Activated CD4-positive, alpha-beta T cell treated with anti-CD3 and anti-CD28 coated beads, Interleukin-2, Interleukin-6, amounts not matched to agents 100 ng/mL and 50 ng/mL, durations not matched to agents 16 hours and 8 hours (primary cell): ENCODE results near the gene PFDN2.
A peak's percentile ranks its signal among the peaks of the same experiment; 100 is the strongest.
"Not testable (repeated sequence)": the region's sequence is repeated elsewhere in the genome, so short reads cannot be mapped to it uniquely, and the experiment has no call there.

Experiments used
- DNase-seq: peaks from one replicate; pipeline ENCODE4 v3.0.0-alpha.2; 2020

PFDN2 gene

DNA sequence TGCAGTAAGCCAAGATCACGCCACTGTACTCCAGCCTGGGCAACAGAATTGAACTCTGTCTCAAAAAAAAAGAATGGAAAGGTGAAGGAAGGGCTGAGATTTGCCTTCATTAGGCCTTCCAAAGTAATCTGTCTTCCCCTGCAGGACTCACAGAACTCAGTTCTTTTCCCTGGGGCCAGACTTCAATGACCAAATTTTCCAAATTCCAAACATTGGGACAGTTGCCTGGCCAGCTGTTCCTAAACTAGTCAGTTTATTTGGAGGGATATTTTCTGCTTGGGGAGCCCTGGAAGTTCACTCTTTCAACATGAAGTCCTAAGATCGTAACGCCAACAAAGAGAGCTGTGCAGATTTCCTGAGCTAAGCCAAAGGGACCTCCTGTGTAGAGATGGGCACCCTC lies 20.0 kb upstream of the PFDN2 start:
- no peak for DNase-seq

DNA sequence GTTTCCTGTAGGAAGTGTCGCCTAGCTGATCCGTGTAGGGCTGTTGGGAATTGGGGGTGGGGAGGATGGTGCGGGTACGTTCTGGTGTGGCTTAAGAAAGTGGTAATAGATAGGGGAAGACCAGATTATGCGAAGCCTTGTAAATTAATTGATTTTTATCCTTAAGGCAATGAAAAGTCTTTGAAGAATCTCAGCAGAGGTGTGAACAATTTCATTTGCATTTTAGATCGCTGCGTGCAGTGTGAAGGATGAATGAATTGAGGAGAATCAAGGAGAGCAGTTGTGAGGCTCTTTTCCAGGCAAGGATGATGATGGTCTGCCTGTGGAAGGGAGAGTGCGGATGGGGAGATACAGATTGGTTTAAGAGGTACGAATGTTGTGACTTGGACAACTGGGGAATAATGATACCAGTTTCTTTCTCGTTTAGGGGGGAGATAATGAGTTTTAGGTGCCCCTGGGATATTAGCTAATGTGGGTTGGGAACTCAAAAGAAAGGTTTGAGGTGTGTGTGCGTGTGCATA lies 15.4 kb upstream of the PFDN2 start:
- DNase-seq = no peak

DNA sequence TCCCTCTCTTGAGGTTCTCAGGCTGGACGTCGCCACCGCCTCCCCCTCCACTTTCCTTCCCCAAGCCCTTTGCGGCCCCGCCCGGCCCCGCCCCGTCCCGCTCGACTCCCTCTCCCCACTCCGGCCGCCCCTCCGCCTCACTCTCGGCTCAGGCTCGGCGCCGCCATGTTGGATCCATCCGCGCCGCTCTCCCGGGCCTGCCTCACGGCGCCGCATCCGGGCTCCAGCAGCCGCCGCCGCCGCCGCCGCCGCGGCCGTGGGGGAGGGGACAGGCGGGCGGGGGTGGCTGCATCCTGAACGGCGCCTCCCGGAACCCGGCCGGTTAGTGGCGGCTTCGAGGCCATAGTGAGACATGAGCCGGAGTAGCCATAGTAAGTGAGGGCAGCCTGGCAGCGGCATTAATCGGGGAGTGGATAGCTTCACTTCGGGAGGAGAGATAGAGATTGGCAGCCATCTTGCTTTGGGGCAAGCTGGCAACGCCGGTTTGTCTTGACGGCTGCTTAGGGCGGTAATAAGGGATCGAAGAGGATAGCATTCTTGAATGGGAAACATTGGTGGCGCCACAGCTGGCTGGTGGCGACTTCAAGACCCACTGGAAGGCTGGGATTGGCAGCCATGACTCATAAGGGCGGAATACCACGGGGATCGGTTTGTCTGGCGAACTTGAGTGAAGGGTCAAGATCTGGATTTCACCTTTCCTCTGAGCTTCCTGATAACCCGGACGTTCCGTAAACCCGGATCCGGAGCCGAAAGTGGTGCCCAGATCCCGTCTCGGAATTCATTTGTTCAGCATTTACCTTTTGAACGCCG lies 14.8 kb upstream of the PFDN2 start, which contains the start of gene DEDD:
Gene DEDD, minus strand, starts transcription at position 258 of the 810 bp plus-strand sequence. CDS start 8,205 bp downstream, outside the sequence.
- peak; percentile 96 for DNase-seq

DNA sequence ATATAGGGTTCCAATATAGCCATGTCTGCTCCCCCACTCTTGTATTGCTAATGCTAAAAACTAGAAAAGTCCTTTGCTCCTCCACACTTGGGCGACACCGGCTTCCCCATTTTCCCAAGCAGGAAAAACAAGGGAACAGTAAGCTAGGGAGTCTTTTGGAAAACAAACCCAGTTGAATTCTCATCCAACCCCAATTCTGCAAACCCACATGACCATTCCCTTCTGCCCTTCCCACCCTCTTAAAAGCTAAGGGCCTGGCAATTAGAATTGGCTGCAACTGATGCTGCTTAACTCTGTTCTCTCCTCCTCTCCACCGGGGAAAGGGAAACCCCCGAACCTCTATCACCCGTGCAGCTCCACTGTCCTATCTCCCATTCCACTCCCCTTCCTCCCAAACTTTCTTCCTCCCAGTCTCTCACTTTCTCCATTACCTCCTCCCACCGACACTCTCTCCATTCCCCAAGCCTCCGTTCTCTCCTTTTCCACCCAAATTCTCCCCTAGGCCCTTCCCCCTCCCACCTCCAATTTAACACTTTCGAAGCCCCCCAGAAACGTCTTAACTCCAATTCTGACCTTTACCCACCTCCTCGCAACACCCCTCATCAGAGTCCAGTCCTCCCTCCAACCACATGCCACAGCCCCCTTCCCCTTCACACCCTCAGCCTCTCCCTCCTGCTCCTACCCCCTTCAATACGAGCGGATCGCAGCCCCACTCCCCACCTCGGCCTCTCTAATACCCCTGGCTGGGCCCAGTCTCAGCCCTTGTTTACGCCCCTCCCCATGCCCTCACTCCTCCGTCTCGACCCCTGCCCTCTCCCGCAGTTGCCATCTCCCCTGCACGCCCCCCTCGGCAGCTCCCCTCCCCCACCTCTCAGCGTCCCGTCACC lies 13.9 kb upstream of the PFDN2 start:
- DNase-seq = peak; percentile 24

DNA sequence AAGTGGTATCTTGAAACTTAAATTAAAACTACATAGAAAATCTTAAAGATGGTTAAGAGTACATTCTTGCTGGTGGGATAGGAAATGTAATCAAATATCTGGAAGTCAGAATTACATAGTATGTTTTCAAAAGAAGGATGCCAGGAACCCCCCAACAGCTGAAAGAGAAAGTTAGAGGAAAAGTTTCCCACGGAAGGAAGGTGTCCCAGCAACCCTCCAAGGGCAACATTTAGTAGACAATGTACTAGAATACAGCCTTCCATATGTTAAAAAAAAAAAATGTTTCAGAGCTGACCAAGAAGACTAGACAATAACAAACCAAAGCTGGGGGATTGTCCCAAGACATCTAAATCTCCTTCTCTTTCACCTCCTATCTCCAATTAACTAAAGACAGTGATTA lies 12.4 kb upstream of the PFDN2 start:
- DNase-seq = no peak

DNA sequence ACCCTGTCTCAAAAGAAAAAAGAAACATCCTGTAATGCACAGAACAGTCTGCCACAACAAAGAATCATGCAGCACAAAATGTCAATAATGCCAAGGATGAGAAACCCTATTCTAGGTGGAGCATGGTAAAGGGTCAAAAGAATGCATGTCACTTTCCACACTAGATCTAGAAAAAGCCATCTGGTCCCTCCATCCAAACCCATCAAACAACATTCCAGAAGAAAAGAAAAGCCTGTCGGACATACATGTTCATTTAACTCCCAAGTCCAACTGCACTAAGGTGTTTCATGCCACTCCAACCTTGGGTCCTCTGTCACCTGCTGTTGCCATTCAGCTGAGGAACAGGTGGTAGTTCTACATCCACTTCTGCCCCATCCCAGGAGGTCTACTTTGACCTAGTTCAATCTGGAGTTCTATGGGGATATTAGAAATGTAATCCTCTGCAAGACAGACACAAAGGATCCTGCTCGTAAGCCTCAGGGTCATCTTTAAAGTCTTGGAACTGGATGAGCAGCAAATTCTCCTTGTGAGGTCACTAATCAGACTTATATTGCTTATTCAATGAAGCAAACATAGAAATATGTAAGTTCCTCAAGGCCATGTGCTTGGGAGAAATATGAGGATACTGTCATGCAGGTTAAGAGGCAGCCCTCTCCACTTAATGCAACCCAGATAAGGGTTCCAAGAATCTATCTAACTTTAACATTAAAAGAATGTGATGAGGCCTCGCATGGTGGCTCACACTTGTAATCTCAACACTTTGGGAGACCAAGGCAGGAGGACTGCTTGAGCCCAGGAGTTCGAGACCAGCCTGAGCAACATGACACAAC lies 11.0 kb upstream of the PFDN2 start:
- no peak for DNase-seq

DNA sequence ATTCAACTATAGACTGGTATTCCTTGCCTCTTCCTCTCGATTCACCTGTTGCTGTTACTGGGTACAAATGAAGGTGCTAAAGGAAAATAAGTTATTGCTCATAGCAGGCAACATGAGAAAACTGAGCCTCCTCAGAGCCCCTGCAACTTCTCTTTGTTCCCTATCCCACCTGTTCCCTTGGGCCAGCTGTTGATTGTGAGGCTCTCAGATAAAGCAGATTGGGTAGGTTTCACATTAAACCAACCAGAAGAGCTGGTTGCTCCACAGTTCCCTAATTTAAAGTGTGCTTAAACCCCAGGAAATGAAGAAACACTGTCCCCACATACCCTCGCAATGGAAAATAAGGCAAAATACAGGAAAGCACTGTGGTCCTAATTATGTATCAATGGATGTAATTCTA lies 9.8 kb upstream of the PFDN2 start:
- no peak for DNase-seq

DNA sequence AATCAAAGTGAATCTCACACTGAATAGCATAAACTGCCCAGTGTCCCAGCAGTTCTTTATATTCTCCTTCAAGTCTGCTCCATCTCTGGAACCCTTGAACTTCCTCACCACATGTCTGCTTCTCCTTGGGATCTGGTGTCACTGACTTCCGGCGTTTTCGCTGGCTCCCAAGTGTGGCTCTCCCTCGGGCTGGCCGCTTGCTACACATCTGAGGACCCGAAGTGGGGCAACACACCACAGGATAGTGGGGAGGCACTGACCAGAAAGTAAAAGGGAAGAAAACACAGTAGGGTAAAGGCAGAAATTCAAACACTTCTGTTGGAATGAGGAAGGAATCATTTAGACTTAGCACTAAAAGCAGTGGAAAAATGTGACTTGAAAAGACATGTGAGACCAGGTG lies 5.1 kb upstream of the PFDN2 start:
- no peak for DNase-seq

DNA sequence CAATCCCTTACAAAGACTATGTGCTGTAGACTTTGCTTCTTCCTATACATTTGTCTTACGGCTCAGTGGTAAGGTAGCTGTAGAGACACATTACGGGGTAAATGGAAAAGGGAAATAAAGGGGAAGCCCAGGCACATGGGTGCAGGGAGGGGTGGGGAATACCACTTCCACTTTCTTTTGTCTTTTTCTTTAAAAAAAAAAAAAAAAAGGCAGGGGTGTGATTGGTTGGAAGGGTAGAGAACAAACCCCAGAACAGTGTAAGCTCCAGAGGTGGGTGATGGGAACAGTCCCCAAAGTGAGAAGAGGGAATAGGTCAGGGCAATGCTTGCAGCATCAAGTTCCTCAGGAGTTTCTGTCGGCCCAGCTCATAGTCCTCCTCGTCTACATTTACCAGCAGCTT lies 4.0 kb upstream of the PFDN2 start:
- DNase-seq = no peak

DNA sequence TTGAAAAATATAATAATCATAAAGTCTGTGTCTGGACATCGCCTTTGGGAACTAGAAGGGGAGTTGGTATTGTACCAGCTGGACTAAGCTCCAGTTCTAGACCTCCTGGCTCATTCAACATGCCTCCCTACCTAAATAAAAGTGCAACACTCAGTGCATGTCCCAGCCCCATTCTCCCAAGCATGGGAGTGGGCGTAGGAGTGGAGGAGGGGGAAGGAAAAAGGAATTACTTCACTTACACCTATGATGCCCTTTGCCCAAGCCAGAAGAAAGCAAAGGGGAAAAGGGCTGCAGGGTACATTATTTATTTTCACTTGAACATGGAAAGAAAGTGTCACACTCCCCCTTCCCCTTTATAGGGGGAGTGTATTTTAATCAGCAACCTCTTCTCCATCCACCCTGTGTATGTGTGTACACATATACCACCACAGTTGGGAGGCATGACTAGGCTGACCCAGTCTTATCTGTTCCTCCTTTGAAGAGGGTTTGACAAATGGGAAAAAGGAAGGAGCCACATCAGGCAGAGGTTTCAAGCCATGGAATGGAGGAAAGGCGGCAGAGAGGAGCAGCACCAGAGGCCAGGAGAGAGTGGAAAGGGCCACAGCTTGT lies 3.3 kb upstream of the PFDN2 start:
- no peak for DNase-seq

DNA sequence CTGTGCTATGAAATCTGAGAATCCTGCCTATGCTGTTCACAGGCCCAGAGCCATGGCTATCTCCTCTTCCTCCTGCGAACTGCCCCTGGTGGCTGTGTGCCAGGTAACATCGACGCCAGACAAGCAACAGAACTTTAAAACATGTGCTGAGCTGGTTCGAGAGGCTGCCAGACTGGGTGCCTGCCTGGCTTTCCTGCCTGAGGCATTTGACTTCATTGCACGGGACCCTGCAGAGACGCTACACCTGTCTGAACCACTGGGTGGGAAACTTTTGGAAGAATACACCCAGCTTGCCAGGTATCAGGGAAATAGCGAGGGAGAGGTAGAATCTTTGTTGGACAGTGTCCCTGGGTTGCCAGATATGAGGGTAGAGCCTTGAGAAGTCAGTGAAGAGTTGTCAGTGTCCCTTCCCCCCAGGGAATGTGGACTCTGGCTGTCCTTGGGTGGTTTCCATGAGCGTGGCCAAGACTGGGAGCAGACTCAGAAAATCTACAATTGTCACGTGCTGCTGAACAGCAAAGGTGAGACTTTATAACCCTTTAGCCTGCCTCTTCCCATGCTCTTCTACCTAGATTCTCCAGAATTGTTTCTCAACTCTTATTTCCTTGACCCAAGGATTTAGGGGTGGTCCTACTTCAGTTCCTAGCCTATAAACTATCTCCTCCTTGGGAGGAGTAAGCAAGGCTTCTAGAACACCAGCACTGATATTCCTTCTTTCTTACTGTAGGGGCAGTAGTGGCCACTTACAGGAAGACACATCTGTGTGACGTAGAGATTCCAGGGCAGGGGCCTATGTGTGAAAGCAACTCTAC lies 1.5 kb upstream of the PFDN2 start:
- peak; percentile 79 for DNase-seq

DNA sequence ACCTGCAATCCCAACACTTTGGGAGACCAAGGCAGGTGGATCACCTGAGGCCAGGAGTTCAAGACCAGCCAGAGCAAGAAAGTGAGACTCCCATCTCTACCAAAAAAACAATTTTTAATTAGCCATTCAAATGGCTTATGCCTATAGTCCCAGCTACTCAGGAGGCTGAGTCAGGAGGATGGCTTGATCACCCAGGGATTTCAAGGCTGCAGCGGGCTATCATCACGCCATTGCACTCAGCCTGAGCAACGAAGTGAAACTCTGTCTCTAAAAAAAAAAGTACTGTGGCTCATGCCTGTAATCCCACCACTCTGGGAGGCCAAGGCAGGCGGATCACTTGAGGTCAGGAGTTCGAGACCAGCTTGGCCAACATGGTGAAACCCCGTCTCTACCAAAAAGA lies 1.9 kb downstream of the PFDN2 start:
- DNase-seq = not testable (repeated sequence)

DNA sequence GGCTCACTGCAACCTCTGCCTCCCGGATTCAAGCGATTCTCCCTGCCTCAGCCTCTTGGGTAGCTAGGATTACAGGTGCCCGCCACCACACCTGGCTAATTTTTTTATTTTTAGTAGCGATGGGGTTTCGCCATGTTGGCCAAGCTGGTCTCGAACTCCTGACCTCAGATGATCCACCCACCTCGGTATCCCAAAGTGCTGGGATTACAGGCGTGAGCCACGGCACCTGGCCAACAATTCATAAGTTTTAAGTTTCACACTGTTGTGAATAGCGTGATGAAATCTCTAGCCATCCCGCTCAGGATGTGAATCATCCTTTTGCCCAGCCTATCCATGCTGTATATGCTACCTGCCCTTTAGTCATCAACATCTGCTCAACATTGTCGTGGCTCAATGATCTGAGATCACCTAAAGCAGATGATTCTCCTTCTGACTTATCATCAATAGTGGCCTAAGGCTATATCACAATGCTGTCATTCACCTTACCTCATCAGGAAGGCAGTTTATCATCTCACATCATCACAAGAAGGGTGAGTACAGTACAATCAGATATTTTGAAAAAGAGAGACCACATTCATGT lies 2.6 kb downstream of the PFDN2 start:
- DNase-seq = peak; percentile 78

DNA sequence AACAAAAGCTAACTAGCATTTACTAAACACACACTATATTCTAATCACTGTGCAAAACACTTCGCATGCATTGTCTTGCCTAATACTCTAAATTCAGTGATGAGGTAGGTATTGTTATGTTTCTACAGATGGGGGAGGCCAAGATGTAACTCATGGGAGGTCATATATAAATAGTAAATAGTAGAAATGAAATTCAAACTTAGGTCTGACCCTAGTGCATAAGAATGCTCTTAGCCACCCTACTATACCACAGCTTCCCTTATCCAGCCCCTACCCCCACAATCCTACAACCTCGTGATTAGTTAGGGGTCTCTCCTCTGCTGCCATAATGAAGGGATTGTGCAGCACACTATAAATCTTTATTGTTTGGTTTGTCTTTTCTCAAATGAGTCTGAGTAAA lies 3.3 kb downstream of the PFDN2 start:
- no peak for DNase-seq

DNA sequence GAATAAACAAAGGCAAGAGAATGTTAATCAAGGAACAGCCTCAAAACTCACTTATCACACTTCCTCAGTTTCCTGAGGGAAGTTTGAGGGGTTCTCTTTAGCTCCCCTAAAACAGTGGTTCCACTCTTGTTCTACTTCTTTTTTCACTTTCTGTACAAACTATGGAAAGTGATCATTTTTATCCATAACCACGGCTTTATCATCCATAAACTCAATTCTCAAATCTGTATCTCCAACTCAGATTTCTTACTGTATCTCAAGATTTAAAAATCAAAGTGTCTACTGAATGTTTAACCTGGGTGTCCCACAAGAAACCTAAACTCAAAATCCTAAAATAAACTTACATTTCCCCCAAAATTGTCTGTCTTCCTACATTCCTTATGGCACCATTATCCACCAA lies 3.9 kb downstream of the PFDN2 start:
- no peak for DNase-seq

DNA sequence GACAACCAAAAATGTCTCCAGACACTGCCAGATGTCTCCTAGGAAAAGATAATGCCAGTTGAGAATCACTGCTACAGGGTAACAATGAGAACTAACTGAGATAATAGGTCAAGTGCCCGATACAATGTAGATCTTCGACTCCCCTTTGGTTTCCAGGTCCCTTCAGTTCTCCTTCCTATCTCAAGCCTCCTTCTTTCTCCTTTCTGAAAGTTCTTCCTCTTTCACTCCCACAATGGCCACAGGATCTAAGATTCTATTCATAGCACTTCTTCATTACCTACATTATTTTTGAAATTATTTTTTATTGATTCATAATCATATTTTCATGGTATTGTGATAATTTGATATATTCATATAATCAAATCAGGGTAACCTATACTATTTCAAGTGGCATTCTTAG lies 6.3 kb downstream of the PFDN2 start:
- DNase-seq = no peak

DNA sequence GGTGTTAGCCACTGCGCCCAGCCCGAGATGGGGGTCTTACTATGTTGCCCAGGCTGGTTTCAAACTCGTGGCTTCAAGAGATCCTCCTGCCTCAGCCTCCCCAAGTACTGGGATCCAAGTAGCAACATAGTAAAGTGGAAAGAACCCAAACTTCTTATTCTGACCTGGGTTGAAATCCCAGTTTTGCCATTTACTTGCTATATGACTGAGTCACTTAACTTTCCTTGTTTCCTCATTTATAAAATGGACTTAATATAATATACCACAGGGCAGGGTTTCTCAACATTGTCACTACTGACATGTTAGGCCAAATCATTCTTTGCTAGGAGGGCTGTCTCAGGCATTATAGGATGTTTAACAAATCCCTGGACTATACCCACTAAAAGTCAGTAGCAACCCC lies 6.7 kb downstream of the PFDN2 start:
- no peak for DNase-seq

DNA sequence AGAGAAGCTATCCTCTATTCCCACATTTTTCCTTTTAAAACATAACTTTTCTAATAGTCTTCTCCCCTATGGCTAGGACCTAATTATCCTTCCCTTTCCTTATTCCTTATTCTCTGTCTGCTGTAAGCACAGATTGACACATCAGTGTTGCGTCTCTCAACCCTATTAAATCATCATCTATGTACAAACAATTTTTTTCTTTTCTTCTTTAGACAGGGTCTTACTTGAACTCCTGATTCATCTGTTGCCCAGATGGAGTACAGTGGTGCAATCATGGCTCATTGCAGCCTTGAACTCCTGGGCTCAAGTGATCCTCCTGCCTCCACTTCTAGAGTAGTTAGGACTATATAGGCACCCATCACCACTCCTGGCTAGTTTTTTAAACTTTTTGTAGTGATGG lies 11.4 kb downstream of the PFDN2 start:
- no peak for DNase-seq

DNA sequence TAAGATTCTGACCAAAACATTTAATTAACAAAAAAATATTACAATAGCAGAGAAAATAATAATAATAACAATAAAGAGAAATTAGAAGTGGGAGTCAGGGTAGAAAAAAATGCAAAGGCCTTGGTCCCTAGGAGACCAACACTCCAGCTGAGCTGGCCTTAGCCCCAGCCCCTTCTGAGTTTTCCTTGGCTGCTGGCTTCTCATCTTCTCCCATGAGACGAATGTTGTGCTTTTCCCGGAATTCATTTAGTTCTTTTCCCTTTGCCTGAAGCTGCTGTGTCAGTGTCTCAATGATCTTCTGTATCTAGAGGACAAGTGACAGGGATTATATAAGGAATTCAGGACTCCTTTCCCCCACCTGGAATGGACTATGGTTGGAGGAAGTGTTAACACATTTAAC lies 17.3 kb downstream of the PFDN2 start:
- DNase-seq = no peak

DNA sequence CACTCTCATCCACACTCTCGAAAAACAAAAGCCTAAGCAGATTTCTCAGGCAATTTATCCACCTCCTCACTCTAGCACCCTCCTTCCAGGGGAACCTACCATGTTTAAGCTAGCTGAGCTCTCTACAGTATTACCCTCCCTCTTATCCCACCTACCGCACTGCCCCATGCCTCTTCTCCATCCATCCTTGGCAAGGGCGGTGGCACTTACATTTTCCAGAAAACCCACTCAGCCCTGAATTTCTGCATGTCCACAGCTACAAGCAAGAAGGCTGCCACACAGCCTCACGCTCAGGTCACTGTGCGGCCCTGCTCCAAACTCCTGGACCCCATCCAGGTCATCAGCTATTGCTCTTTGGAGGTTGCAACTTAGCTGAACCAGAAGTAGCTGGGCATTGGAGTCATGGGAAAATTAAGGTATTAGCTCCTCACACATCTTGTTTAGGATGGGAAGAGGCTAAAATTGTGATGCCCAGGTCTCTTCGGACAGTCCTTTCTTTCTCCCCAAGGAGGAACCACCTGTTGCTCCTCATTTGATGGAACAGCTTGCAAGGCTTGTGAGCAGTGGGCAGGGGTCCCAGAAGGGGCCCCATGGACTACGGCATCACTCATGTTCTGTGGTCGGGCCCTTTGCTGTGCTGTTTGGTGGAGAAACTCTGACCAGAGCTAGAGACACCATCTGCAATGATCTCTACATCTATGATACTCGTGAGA lies 18.6 kb downstream of the PFDN2 start:
- no peak for DNase-seq
